Measurements from ENCODE around the gene TCAIM. TPM values are rescaled to one million over a fixed set of nuclear protein-coding genes. Genes with fewer than 3 reads are reported as not detected.
A peak's percentile ranks its signal among the peaks of the same experiment; 100 is the strongest.
"Not testable (repeated sequence)": the region's sequence is repeated elsewhere in the genome, so short reads cannot be mapped to it uniquely, and the experiment has no call there.

The TCAIM gene
- total and polyA plus RNA-seq, 2 experiments from 2014 or later, result 20.7 to 36.3 TPM

- H3K4me3 ChIP-seq, result peak overlapping the region; percentile 81
- peak overlapping the region; percentile 45 for H2AFZ ChIP-seq
- H3K4me1 ChIP-seq (ENCODE audit: insufficient read depth), result peaks cover 14% of the 10 kb centered on the region
- peak; percentile 19 for DNase-seq (ENCODE audit: low spot score)
- no peaks in the 10 kb centered on the region for H3K9me3 ChIP-seq (ENCODE audit: low read depth)
- peak overlapping the region; percentile 97 for H3K27ac ChIP-seq
- WGBS (ENCODE audit: low lambda C conversion rate, missing lambda C conversion rate), result 18% methylated on average over 11 of the region's 11 CpGs
- no peaks in the 10 kb centered on the region for H3K27me3 ChIP-seq
- H3K9me2 ChIP-seq (replicated peaks; ENCODE audit: insufficient read depth), result no peaks in the 10 kb centered on the region
- no peaks in the 10 kb centered on the region for H4K20me1 ChIP-seq (ENCODE audit: insufficient read depth, poor library complexity, severe bottlenecking)
- TF ChIP-seq EZH2 (IDR thresholded peaks at IDR 0.05; ENCODE audit: borderline replicate concordance) (no peak), EZH2phosphoT487 (IDR thresholded peaks at IDR 0.05; ENCODE audit: low read depth, severe bottlenecking, unreplicated experiment) (no peak), CTCF (IDR thresholded peaks at IDR 0.05; ENCODE audit: poor library complexity) (no peak)
- H3K79me2 ChIP-seq, result peaks cover 50% of the 10 kb centered on the region
- H3K36me3 ChIP-seq (replicated peaks; ENCODE audit: insufficient read depth, low read depth), result no peaks in the 10 kb centered on the region
- peak overlapping the region; percentile 77 for H3K4me2 ChIP-seq
Observed at GRCh38 chr3:44339181-44340057, 853 bp downstream of the TCAIM start.

GRCh38 chr3:44340058-44340395, 1.5 kb downstream of the TCAIM start:
- no peak for DNase-seq (ENCODE audit: low spot score)
- Histone ChIP-seq H4K20me1 (ENCODE audit: insufficient read depth, poor library complexity, severe bottlenecking) (no peaks in the 10 kb centered on the region), H3K27me3 (no peaks in the 10 kb centered on the region), H3K4me3 (peak overlapping the region; percentile 81), H3K4me1 (ENCODE audit: insufficient read depth) (peaks cover 14% of the 10 kb centered on the region), H3K36me3 (replicated peaks; ENCODE audit: insufficient read depth, low read depth) (no peaks in the 10 kb centered on the region), H3K9me2 (replicated peaks; ENCODE audit: insufficient read depth) (no peaks in the 10 kb centered on the region), H3K9me3 (ENCODE audit: low read depth) (no peaks in the 10 kb centered on the region), H2AFZ (no peak overlapping the region), H3K27ac (peak overlapping the region; percentile 97), H3K79me2 (peaks cover 54% of the 10 kb centered on the region), H3K4me2 (peak overlapping the region; percentile 77)
- 76% methylated on average over 3 of the region's 3 CpGs for WGBS (ENCODE audit: low lambda C conversion rate, missing lambda C conversion rate)
- TF ChIP-seq EZH2 (IDR thresholded peaks at IDR 0.05; ENCODE audit: borderline replicate concordance) (no peak), EZH2phosphoT487 (IDR thresholded peaks at IDR 0.05; ENCODE audit: low read depth, severe bottlenecking, unreplicated experiment) (no peak)

GRCh38 chr3:44342176-44342790, 3.7 kb downstream of the TCAIM start:
- peak; percentile 16 for DNase-seq (ENCODE audit: low spot score)
- H3K36me3 ChIP-seq (replicated peaks; ENCODE audit: insufficient read depth, low read depth), result no peaks in the 10 kb centered on the region
- no peak overlapping the region for H3K4me3 ChIP-seq
- no peak overlapping the region for H2AFZ ChIP-seq
- H3K9me2 ChIP-seq (replicated peaks; ENCODE audit: insufficient read depth), result no peaks in the 10 kb centered on the region
- peaks cover 11% of the 10 kb centered on the region for H3K4me1 ChIP-seq (ENCODE audit: insufficient read depth)
- H3K9me3 ChIP-seq (ENCODE audit: low read depth), result no peaks in the 10 kb centered on the region
- WGBS (ENCODE audit: low lambda C conversion rate, missing lambda C conversion rate), result 58% methylated on average over 1 of the region's 1 CpG
- H3K79me2 ChIP-seq, result peaks cover 77% of the 10 kb centered on the region
- peak overlapping the region; percentile 38 for H3K27ac ChIP-seq
- H4K20me1 ChIP-seq (ENCODE audit: insufficient read depth, poor library complexity, severe bottlenecking), result no peaks in the 10 kb centered on the region
- no peaks in the 10 kb centered on the region for H3K27me3 ChIP-seq
- H3K4me2 ChIP-seq, result peak overlapping the region; percentile 18
- TF ChIP-seq EZH2phosphoT487 (IDR thresholded peaks at IDR 0.05; ENCODE audit: low read depth, severe bottlenecking, unreplicated experiment), result no peak
- TF ChIP-seq EZH2 (IDR thresholded peaks at IDR 0.05; ENCODE audit: borderline replicate concordance), result no peak
- no peak for TF ChIP-seq CTCF (IDR thresholded peaks at IDR 0.05; ENCODE audit: poor library complexity)

GRCh38 chr3:44343421-44343820, 4.9 kb downstream of the TCAIM start:
- Histone ChIP-seq H3K27me3 (no peaks in the 10 kb centered on the region), H3K4me2 (no peak overlapping the region), H3K36me3 (replicated peaks; ENCODE audit: insufficient read depth, low read depth) (no peaks in the 10 kb centered on the region), H3K27ac (no peak overlapping the region), H4K20me1 (ENCODE audit: insufficient read depth, poor library complexity, severe bottlenecking) (no peaks in the 10 kb centered on the region), H2AFZ (no peak overlapping the region), H3K9me2 (replicated peaks; ENCODE audit: insufficient read depth) (no peaks in the 10 kb centered on the region), H3K4me3 (no peak overlapping the region), H3K4me1 (ENCODE audit: insufficient read depth) (peaks cover 7% of the 10 kb centered on the region), H3K9me3 (ENCODE audit: low read depth) (no peaks in the 10 kb centered on the region), H3K79me2 (peaks cover 86% of the 10 kb centered on the region)
- no peak for DNase-seq (ENCODE audit: low spot score)
- no peak for TF ChIP-seq EZH2 (IDR thresholded peaks at IDR 0.05; ENCODE audit: borderline replicate concordance)
- no peak for TF ChIP-seq CTCF (IDR thresholded peaks at IDR 0.05; ENCODE audit: poor library complexity)
- TF ChIP-seq EZH2phosphoT487 (IDR thresholded peaks at IDR 0.05; ENCODE audit: low read depth, severe bottlenecking, unreplicated experiment), result no peak

GRCh38 chr3:44346590-44346989, 8.0 kb downstream of the TCAIM start:
- H3K4me3 ChIP-seq; H3K27ac ChIP-seq; H2AFZ ChIP-seq; H3K36me3 ChIP-seq (replicated peaks; ENCODE audit: insufficient read depth, low read depth); H4K20me1 ChIP-seq (ENCODE audit: insufficient read depth, poor library complexity, severe bottlenecking); DNase-seq (ENCODE audit: low spot score); H3K9me2 ChIP-seq (replicated peaks; ENCODE audit: insufficient read depth); H3K9me3 ChIP-seq (ENCODE audit: low read depth); H3K4me2 ChIP-seq; H3K4me1 ChIP-seq (ENCODE audit: insufficient read depth); H3K27me3 ChIP-seq: not testable (repeated sequence)
- WGBS (ENCODE audit: low lambda C conversion rate, missing lambda C conversion rate), result 75% methylated on average over 6 of the region's 6 CpGs
- H3K79me2 ChIP-seq, result peaks cover 85% of the 10 kb centered on the region

Data from hepatocyte (in vitro differentiated cells).